NT2/D1 (cell line): Measurements from ENCODE around the gene NDC1.

Experiments
- SUZ12 ChIP-seq: IDR thresholded peaks from 2 replicates; pipeline ENCODE4 v1.6.1; 2011; ENCODE audit not compliant: insufficient read length, insufficient read depth; ENCODE audit errors: extremely low read depth
- YY1 ChIP-seq: IDR thresholded peaks from 2 replicates; pipeline ENCODE4 v1.6.1; 2011; ENCODE audit not compliant: insufficient read length, insufficient read depth
- ZNF274 ChIP-seq: IDR thresholded peaks from 2 replicates; pipeline ENCODE4 v1.6.1; 2011; ENCODE audit warnings: mild to moderate bottlenecking, low read depth, low read length

- TF ChIP-seq ZNF274 (no peak), YY1 (no peak), SUZ12 (no peak)
These were observed 74.6 kb downstream of the NDC1 start for GRCh38 chr1:53763461-53763860.
